Adipocyte (in vitro differentiated cells): ENCODE measurements around the gene ANKRD26.
"Not testable (repeated sequence)": the region's sequence is repeated elsewhere in the genome, so short reads cannot be mapped to it uniquely, and the experiment has no call there.

ENCODE experiments used
- DNase-seq: peaks from one replicate; pipeline ENCODE4 v3.0.0-alpha.2; 2015; ENCODE audit warnings: low read depth
- H3K27me3 ChIP-seq: replicated peaks from 2 replicates; pipeline ENCODE4 v1.7.0; 2013; ENCODE audit warnings: mild to moderate bottlenecking, low read length, moderate library complexity; ENCODE audit not compliant: control insufficient read depth, insufficient read depth
- H3K36me3 ChIP-seq: 2 replicates; pipeline ENCODE4 v1.7.0; 2013; ENCODE audit warnings: low read length, mild to moderate bottlenecking, moderate library complexity; ENCODE audit not compliant: control insufficient read depth, insufficient read depth, severe bottlenecking
- H3K4me1 ChIP-seq: 2 replicates; pipeline ENCODE4 v1.7.0; 2013; ENCODE audit warnings: mild to moderate bottlenecking, low read length, moderate library complexity; ENCODE audit not compliant: control insufficient read depth, insufficient read depth
- H3K4me3 ChIP-seq: 2 replicates; pipeline ENCODE4 v1.7.0; 2013; ENCODE audit warnings: mild to moderate bottlenecking, low read length, moderate library complexity
- H3K9ac ChIP-seq: 2 replicates; pipeline ENCODE4 v1.7.0; 2013; ENCODE audit warnings: mild to moderate bottlenecking, low read length, moderate library complexity
- H3K9me3 ChIP-seq: 2 replicates; pipeline ENCODE4 v1.7.0; 2013; ENCODE audit warnings: mild to moderate bottlenecking, low read length, moderate library complexity; ENCODE audit not compliant: control insufficient read depth

ANKRD26 gene

GRCh38 chr10:27072436-27073114, 27.7 kb downstream of the ANKRD26 start:
- Histone ChIP-seq H3K36me3 (peaks cover 59% of the 10 kb centered on the region), H3K9ac (no peak overlapping the region), H3K9me3 (no peaks in the 10 kb centered on the region), H3K4me3 (no peak overlapping the region), H3K27me3 (no peaks in the 10 kb centered on the region), H3K4me1 (no peaks in the 10 kb centered on the region)
- no peak for DNase-seq

DNA sequence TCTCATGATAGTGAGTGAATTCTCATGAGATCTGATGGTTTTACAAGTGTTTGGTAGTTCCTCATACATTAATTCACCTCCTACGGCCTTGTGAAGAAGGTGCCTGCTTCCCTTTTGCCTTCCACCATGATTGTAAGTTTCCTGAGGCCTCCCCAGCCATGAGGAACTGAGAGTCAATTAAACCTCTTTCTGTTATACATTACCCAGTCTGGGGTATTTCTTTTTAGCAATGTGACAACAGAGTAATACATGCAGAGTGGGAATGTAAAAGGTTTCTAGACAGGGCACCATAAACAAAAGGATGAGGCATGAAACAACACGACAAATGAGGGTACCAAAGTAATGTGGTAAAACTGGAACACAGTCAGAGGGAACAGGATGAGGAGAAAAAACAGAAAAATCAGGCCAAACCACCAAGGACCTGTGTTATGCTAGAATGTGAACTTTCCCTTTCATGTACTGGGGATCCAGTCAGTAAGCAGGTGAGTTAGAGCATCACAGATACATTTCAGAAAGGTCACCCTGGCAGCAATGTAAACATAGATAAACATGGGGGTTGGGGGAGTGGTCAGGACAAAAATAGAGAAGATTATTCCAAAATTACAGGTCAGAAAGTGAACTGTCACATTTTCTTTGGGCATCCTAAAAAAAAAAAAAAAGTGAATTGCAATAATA, 31.9 kb downstream of the ANKRD26 start:
- Histone ChIP-seq H3K4me3 (no peak overlapping the region), H3K4me1 (no peaks in the 10 kb centered on the region), H3K9ac (no peak overlapping the region), H3K36me3 (peaks cover 50% of the 10 kb centered on the region), H3K9me3 (no peaks in the 10 kb centered on the region), H3K27me3 (no peaks in the 10 kb centered on the region)
- DNase-seq, result no peak

DNA sequence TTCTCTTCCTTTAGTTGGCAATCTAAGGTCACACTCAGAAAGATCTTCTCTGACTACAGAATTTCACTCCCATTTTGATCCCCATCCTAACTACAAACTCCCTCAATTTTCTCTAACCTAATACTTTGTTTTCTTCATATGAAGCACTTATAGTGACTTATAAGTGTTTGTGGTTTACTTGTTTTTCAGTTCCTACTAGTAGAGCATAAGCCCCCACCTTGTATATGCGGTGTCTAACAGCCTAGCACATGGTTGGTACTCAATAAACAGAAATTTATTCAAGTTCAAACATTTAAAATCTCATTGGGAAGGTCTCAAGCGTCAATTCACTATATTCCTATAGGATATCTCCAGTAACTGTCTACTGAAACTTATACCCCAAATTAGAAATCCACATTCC, 35.2 kb downstream of the ANKRD26 start:
- Histone ChIP-seq H3K4me3 (no peak overlapping the region), H3K9ac (no peak overlapping the region), H3K36me3 (peaks cover 58% of the 10 kb centered on the region), H3K9me3 (no peaks in the 10 kb centered on the region), H3K27me3 (no peaks in the 10 kb centered on the region), H3K4me1 (no peaks in the 10 kb centered on the region)
- DNase-seq, result no peak

GRCh38 chr10:27052656-27053055, 47.6 kb downstream of the ANKRD26 start:
- Histone ChIP-seq H3K27me3 (no peaks in the 10 kb centered on the region), H3K4me1 (no peaks in the 10 kb centered on the region), H3K4me3 (no peak overlapping the region), H3K36me3 (peaks cover 53% of the 10 kb centered on the region), H3K9me3 (no peaks in the 10 kb centered on the region), H3K9ac (no peak overlapping the region)
- no peak for DNase-seq

DNA sequence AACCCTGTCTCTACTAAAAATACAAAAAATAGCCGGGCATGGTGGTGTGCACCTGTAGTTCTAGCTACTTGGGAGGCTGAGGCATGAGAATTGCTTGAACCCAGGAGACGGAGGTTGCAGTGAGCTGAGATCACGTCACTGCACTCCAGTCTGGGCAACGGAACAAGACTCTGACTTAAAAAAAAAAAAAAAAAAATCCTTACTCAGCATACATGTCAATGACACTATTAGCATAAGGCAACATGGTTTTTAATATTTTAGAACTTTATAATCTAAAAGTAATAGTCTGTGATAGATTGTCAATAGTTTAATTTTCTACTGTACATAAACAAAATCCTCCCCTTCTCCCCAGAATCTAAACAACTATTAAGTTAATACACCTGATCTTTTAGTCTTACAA, 55.0 kb downstream of the ANKRD26 start:
- not testable (repeated sequence) for H3K9me3 ChIP-seq, DNase-seq, H3K27me3 ChIP-seq, H3K4me3 ChIP-seq, H3K9ac ChIP-seq, H3K4me1 ChIP-seq
- peaks cover 40% of the 10 kb centered on the region for H3K36me3 ChIP-seq

- H3K9me3 ChIP-seq, result no peaks in the 10 kb centered on the region
These were observed 59.1 kb downstream of the ANKRD26 start for GRCh38 chr10:27041196-27041595.

GRCh38 chr10:27038168-27038567, 62.1 kb downstream of the ANKRD26 start:
- Histone ChIP-seq H3K36me3 (peaks cover 59% of the 10 kb centered on the region), H3K4me3 (no peak overlapping the region), H3K4me1 (no peaks in the 10 kb centered on the region), H3K9me3 (no peaks in the 10 kb centered on the region), H3K9ac (no peak overlapping the region), H3K27me3 (no peaks in the 10 kb centered on the region)
- DNase-seq, result no peak

More at GRCh38 chr10:27041196-27041595, 59.1 kb downstream of the ANKRD26 start:
- no peak overlapping the region for H3K4me3 ChIP-seq
- peaks cover 54% of the 10 kb centered on the region for H3K36me3 ChIP-seq
- peak; percentile 12 for DNase-seq
- H3K9ac ChIP-seq, result no peak overlapping the region
- no peaks in the 10 kb centered on the region for H3K4me1 ChIP-seq
- no peaks in the 10 kb centered on the region for H3K27me3 ChIP-seq

- H3K4me3 ChIP-seq, result no peak overlapping the region
- no peak overlapping the region for H3K9ac ChIP-seq
- no peak for DNase-seq
- H3K36me3 ChIP-seq, result peaks cover 57% of the 10 kb centered on the region
- no peaks in the 10 kb centered on the region for H3K4me1 ChIP-seq
- H3K9me3 ChIP-seq, result no peaks in the 10 kb centered on the region
- H3K27me3 ChIP-seq, result no peaks in the 10 kb centered on the region
These were observed 65.1 kb downstream of the ANKRD26 start for GRCh38 chr10:27035163-27035562.

GRCh38 chr10:27030060-27030459, 70.2 kb downstream of the ANKRD26 start:
- H3K27me3 ChIP-seq, result no peaks in the 10 kb centered on the region
- no peaks in the 10 kb centered on the region for H3K4me1 ChIP-seq
- no peak for DNase-seq
- no peak overlapping the region for H3K4me3 ChIP-seq
- peaks cover 53% of the 10 kb centered on the region for H3K36me3 ChIP-seq
- no peaks in the 10 kb centered on the region for H3K9me3 ChIP-seq
- H3K9ac ChIP-seq, result no peak overlapping the region

GRCh38 chr10:27022048-27022447, 78.2 kb downstream of the ANKRD26 start:
- Histone ChIP-seq H3K9ac (no peak overlapping the region), H3K4me3 (no peak overlapping the region), H3K9me3 (no peaks in the 10 kb centered on the region), H3K27me3 (no peaks in the 10 kb centered on the region), H3K4me1 (no peaks in the 10 kb centered on the region), H3K36me3 (peaks cover 24% of the 10 kb centered on the region)
- DNase-seq, result no peak

- DNase-seq, result no peak
These were observed 80.1 kb downstream of the ANKRD26 start for GRCh38 chr10:27020243-27020642.

More at GRCh38 chr10:27020243-27020642, 80.1 kb downstream of the ANKRD26 start:
- Histone ChIP-seq H3K36me3 (peaks cover 14% of the 10 kb centered on the region), H3K4me3 (no peak overlapping the region), H3K27me3 (no peaks in the 10 kb centered on the region), H3K9ac (no peak overlapping the region), H3K9me3 (no peaks in the 10 kb centered on the region), H3K4me1 (no peaks in the 10 kb centered on the region)
